ENCODE measurements around the gene CCL27. TPM values are rescaled to one million over a fixed set of nuclear protein-coding genes. Genes with fewer than 3 reads are reported as not detected.
A peak's percentile ranks its signal among the peaks of the same experiment; 100 is the strongest.

CCL27 gene
- total RNA-seq, 1 experiment from 2014 or later = not detected

- Histone ChIP-seq H3K9me3 (ENCODE audit: low read length) (no peaks in the 10 kb centered on the region), H3K4me1 (ENCODE audit: low read length) (peaks cover 2% of the 10 kb centered on the region), H4K20me1 (ENCODE audit: insufficient read depth, low read depth, low read length) (no peaks in the 10 kb centered on the region), H3K4me2 (ENCODE audit: low read depth, low read length, poor library complexity, severe bottlenecking) (no peak overlapping the region), H3K4me3 (ENCODE audit: low read length) (no peak overlapping the region), H3K9me2 (replicated peaks; ENCODE audit: insufficient read depth, low read length) (no peaks in the 10 kb centered on the region), H3K79me2 (ENCODE audit: low read length) (no peaks in the 10 kb centered on the region), H3K9ac (ENCODE audit: low read length) (no peak overlapping the region), H3K36me3 (ENCODE audit: insufficient read depth, low read length) (no peaks in the 10 kb centered on the region), H2AFZ (ENCODE audit: low read length) (no peak overlapping the region), H3K27ac (ENCODE audit: low read length) (no peak overlapping the region), H3K27me3 (ENCODE audit: low read length) (no peaks in the 10 kb centered on the region)
- no peak for DNase-seq
Measured at GRCh38 chr9:34671307-34671706, 8.8 kb upstream of the CCL27 start.

GRCh38 chr9:34669809-34670562 is 7.5 kb upstream of the CCL27 start:
- Histone ChIP-seq H3K9me3 (ENCODE audit: low read length) (no peaks in the 10 kb centered on the region), H3K9me2 (replicated peaks; ENCODE audit: insufficient read depth, low read length) (no peaks in the 10 kb centered on the region), H3K4me2 (ENCODE audit: low read depth, low read length, poor library complexity, severe bottlenecking) (no peak overlapping the region), H3K27me3 (ENCODE audit: low read length) (no peaks in the 10 kb centered on the region), H3K27ac (ENCODE audit: low read length) (no peak overlapping the region), H3K4me3 (ENCODE audit: low read length) (no peak overlapping the region), H3K36me3 (ENCODE audit: insufficient read depth, low read length) (no peaks in the 10 kb centered on the region), H3K9ac (ENCODE audit: low read length) (no peak overlapping the region), H3K4me1 (ENCODE audit: low read length) (peaks cover 10% of the 10 kb centered on the region), H2AFZ (ENCODE audit: low read length) (no peak overlapping the region), H3K79me2 (ENCODE audit: low read length) (no peaks in the 10 kb centered on the region), H4K20me1 (ENCODE audit: insufficient read depth, low read depth, low read length) (no peaks in the 10 kb centered on the region)
- no peak for DNase-seq

- Histone ChIP-seq H3K27me3 (ENCODE audit: low read length) (no peaks in the 10 kb centered on the region), H3K4me1 (ENCODE audit: low read length) (peaks cover 17% of the 10 kb centered on the region), H3K27ac (ENCODE audit: low read length) (peak overlapping the region; percentile 80), H3K36me3 (ENCODE audit: insufficient read depth, low read length) (no peaks in the 10 kb centered on the region), H4K20me1 (ENCODE audit: insufficient read depth, low read depth, low read length) (no peaks in the 10 kb centered on the region), H3K9me3 (ENCODE audit: low read length) (no peaks in the 10 kb centered on the region), H3K9ac (ENCODE audit: low read length) (peak overlapping the region; percentile 98), H3K4me3 (ENCODE audit: low read length) (peak overlapping the region; percentile 92), H3K79me2 (ENCODE audit: low read length) (no peaks in the 10 kb centered on the region), H3K4me2 (ENCODE audit: low read depth, low read length, poor library complexity, severe bottlenecking) (peak overlapping the region; percentile 99), H2AFZ (ENCODE audit: low read length) (peak overlapping the region; percentile 100), H3K9me2 (replicated peaks; ENCODE audit: insufficient read depth, low read length) (no peaks in the 10 kb centered on the region)
- DNase-seq = peak; percentile 98
Measured at GRCh38 chr9:34665381-34666250, 3.2 kb upstream of the CCL27 start.

- no peak for DNase-seq
- Histone ChIP-seq H2AFZ (ENCODE audit: low read length) (peak overlapping the region; percentile 84), H3K36me3 (ENCODE audit: insufficient read depth, low read length) (no peaks in the 10 kb centered on the region), H3K4me1 (ENCODE audit: low read length) (peaks cover 17% of the 10 kb centered on the region), H3K9me3 (ENCODE audit: low read length) (no peaks in the 10 kb centered on the region), H3K9me2 (replicated peaks; ENCODE audit: insufficient read depth, low read length) (no peaks in the 10 kb centered on the region), H3K9ac (ENCODE audit: low read length) (peak overlapping the region; percentile 73), H3K4me2 (ENCODE audit: low read depth, low read length, poor library complexity, severe bottlenecking) (peak overlapping the region; percentile 99), H3K79me2 (ENCODE audit: low read length) (no peaks in the 10 kb centered on the region), H3K4me3 (ENCODE audit: low read length) (peak overlapping the region; percentile 92), H4K20me1 (ENCODE audit: insufficient read depth, low read depth, low read length) (no peaks in the 10 kb centered on the region), H3K27ac (ENCODE audit: low read length) (no peak overlapping the region), H3K27me3 (ENCODE audit: low read length) (no peaks in the 10 kb centered on the region)
Measured at GRCh38 chr9:34665067-34665380, 2.6 kb upstream of the CCL27 start.

GRCh38 chr9:34664281-34665066 is 2.0 kb upstream of the CCL27 start:
- Histone ChIP-seq H3K79me2 (ENCODE audit: low read length) (no peaks in the 10 kb centered on the region), H3K27ac (ENCODE audit: low read length) (peak overlapping the region; percentile 41; the same call in 1 of the 2 replicates), H3K4me1 (ENCODE audit: low read length) (peaks cover 17% of the 10 kb centered on the region), H2AFZ (ENCODE audit: low read length) (peak overlapping the region; percentile 84), H3K9ac (ENCODE audit: low read length) (peak overlapping the region; percentile 73), H4K20me1 (ENCODE audit: insufficient read depth, low read depth, low read length) (no peaks in the 10 kb centered on the region), H3K4me3 (ENCODE audit: low read length) (peak overlapping the region; percentile 92), H3K4me2 (ENCODE audit: low read depth, low read length, poor library complexity, severe bottlenecking) (peak overlapping the region; percentile 99), H3K27me3 (ENCODE audit: low read length) (no peaks in the 10 kb centered on the region), H3K9me3 (ENCODE audit: low read length) (no peaks in the 10 kb centered on the region), H3K9me2 (replicated peaks; ENCODE audit: insufficient read depth, low read length) (no peaks in the 10 kb centered on the region), H3K36me3 (ENCODE audit: insufficient read depth, low read length) (no peaks in the 10 kb centered on the region)
- peak; percentile 91 for DNase-seq

GRCh38 chr9:34663303-34663605 is 797 bp upstream of the CCL27 start:
- H3K9me2 ChIP-seq (replicated peaks; ENCODE audit: insufficient read depth, low read length) = no peaks in the 10 kb centered on the region
- H2AFZ ChIP-seq (ENCODE audit: low read length) = no peak overlapping the region
- no peaks in the 10 kb centered on the region for H3K27me3 ChIP-seq (ENCODE audit: low read length)
- H3K79me2 ChIP-seq (ENCODE audit: low read length) = no peaks in the 10 kb centered on the region
- H3K27ac ChIP-seq (ENCODE audit: low read length) = no peak overlapping the region
- peaks cover 17% of the 10 kb centered on the region for H3K4me1 ChIP-seq (ENCODE audit: low read length)
- no peak overlapping the region for H3K4me2 ChIP-seq (ENCODE audit: low read depth, low read length, poor library complexity, severe bottlenecking)
- no peaks in the 10 kb centered on the region for H3K36me3 ChIP-seq (ENCODE audit: insufficient read depth, low read length)
- no peak for DNase-seq
- no peaks in the 10 kb centered on the region for H4K20me1 ChIP-seq (ENCODE audit: insufficient read depth, low read depth, low read length)
- no peaks in the 10 kb centered on the region for H3K9me3 ChIP-seq (ENCODE audit: low read length)
- no peak overlapping the region for H3K9ac ChIP-seq (ENCODE audit: low read length)
- no peak overlapping the region for H3K4me3 ChIP-seq (ENCODE audit: low read length)

- Histone ChIP-seq H3K9me3 (ENCODE audit: low read length) (no peaks in the 10 kb centered on the region), H3K4me3 (ENCODE audit: low read length) (no peak overlapping the region), H2AFZ (ENCODE audit: low read length) (no peak overlapping the region), H3K27me3 (ENCODE audit: low read length) (no peaks in the 10 kb centered on the region), H3K36me3 (ENCODE audit: insufficient read depth, low read length) (no peaks in the 10 kb centered on the region), H3K79me2 (ENCODE audit: low read length) (no peaks in the 10 kb centered on the region), H3K9me2 (replicated peaks; ENCODE audit: insufficient read depth, low read length) (no peaks in the 10 kb centered on the region), H4K20me1 (ENCODE audit: insufficient read depth, low read depth, low read length) (no peaks in the 10 kb centered on the region), H3K9ac (ENCODE audit: low read length) (no peak overlapping the region), H3K4me2 (ENCODE audit: low read depth, low read length, poor library complexity, severe bottlenecking) (no peak overlapping the region), H3K4me1 (ENCODE audit: low read length) (peaks cover 4% of the 10 kb centered on the region), H3K27ac (ENCODE audit: low read length) (no peak overlapping the region)
- DNase-seq = no peak
Measured at GRCh38 chr9:34659592-34660253, 2.7 kb downstream of the CCL27 start.
